ENCODE measurements around the gene SPSB1. TPM values are rescaled to one million over a fixed set of nuclear protein-coding genes. Genes with fewer than 3 reads are reported as not detected.

Gene SPSB1
- polyA plus RNA-seq, 1 donor from 2014 or later, result 1.4 TPM

GRCh38 chr1:9389968-9390367 is 97.3 kb downstream of the SPSB1 start:
- H3K36me3 ChIP-seq (ENCODE audit: insufficient read depth, low read length), result no peaks in the 10 kb centered on the region
- no peak overlapping the region for H2AFZ ChIP-seq (ENCODE audit: low read depth, low read length)
- H3K4me2 ChIP-seq (ENCODE audit: low read length), result no peak overlapping the region
- no peak overlapping the region for H3K27ac ChIP-seq (ENCODE audit: low read length)
- no peak overlapping the region for H3K9ac ChIP-seq (ENCODE audit: low read length)
- no peaks in the 10 kb centered on the region for H4K20me1 ChIP-seq (ENCODE audit: insufficient read depth)
- TF ChIP-seq CTCF (IDR thresholded peaks at IDR 0.05; ENCODE audit: poor library complexity, severe bottlenecking), result no peak
- TF ChIP-seq REST (IDR thresholded peaks at IDR 0.05; ENCODE audit: borderline replicate concordance), result no peak
- no peak for TF ChIP-seq RAD21 (conservative IDR thresholded peaks at IDR 0.05)
- TF ChIP-seq POLR2AphosphoS5 (IDR thresholded peaks at IDR 0.05), result no peak
- no peak for TF ChIP-seq MXI1 (conservative IDR thresholded peaks at IDR 0.05; ENCODE audit: poor library complexity, severe bottlenecking)
- no peak for TF ChIP-seq EZH2 (IDR thresholded peaks at IDR 0.05; ENCODE audit: borderline replicate concordance, insufficient read depth, low read length, poor library complexity, severe bottlenecking)
- TF ChIP-seq SMC3 (conservative IDR thresholded peaks at IDR 0.05; ENCODE audit: poor library complexity), result no peak
- no peak for TF ChIP-seq EP300 (conservative IDR thresholded peaks at IDR 0.05; ENCODE audit: poor library complexity, severe bottlenecking)
- TF ChIP-seq TAF1 (IDR thresholded peaks at IDR 0.05; ENCODE audit: low read depth), result no peak
- no peaks in the 10 kb centered on the region for H3K9me2 ChIP-seq (ENCODE audit: insufficient read depth, low read length)
- no peaks in the 10 kb centered on the region for H3F3A ChIP-seq (ENCODE audit: insufficient read depth, low read length, poor library complexity, severe bottlenecking)
- no peak overlapping the region for H3K4me3 ChIP-seq (ENCODE audit: low read length)
- H3K9me3 ChIP-seq (ENCODE audit: low read length), result no peaks in the 10 kb centered on the region
- H3K27me3 ChIP-seq (ENCODE audit: insufficient read depth, low read depth, low read length), result no peaks in the 10 kb centered on the region
- H3K79me2 ChIP-seq (replicated peaks; ENCODE audit: insufficient read depth, low read length), result no peaks in the 10 kb centered on the region

GRCh38 chr1:9391620-9392019 is 98.9 kb downstream of the SPSB1 start:
- no peaks in the 10 kb centered on the region for H3K27me3 ChIP-seq (ENCODE audit: insufficient read depth, low read depth, low read length)
- no peak overlapping the region for H3K4me3 ChIP-seq (ENCODE audit: low read length)
- no peak overlapping the region for H3K27ac ChIP-seq (ENCODE audit: low read length)
- no peaks in the 10 kb centered on the region for H3K9me3 ChIP-seq (ENCODE audit: low read length)
- no peaks in the 10 kb centered on the region for H3K79me2 ChIP-seq (replicated peaks; ENCODE audit: insufficient read depth, low read length)
- H3K36me3 ChIP-seq (ENCODE audit: insufficient read depth, low read length), result no peaks in the 10 kb centered on the region
- no peak overlapping the region for H3K9ac ChIP-seq (ENCODE audit: low read length)
- TF ChIP-seq EP300 (conservative IDR thresholded peaks at IDR 0.05; ENCODE audit: poor library complexity, severe bottlenecking), result no peak
- no peak for TF ChIP-seq SMC3 (conservative IDR thresholded peaks at IDR 0.05; ENCODE audit: poor library complexity)
- H3K9me2 ChIP-seq (ENCODE audit: insufficient read depth, low read length), result no peaks in the 10 kb centered on the region
- H2AFZ ChIP-seq (ENCODE audit: low read depth, low read length), result no peak overlapping the region
- H3K4me2 ChIP-seq (ENCODE audit: low read length), result no peak overlapping the region
- no peaks in the 10 kb centered on the region for H3F3A ChIP-seq (ENCODE audit: insufficient read depth, low read length, poor library complexity, severe bottlenecking)
- H4K20me1 ChIP-seq (ENCODE audit: insufficient read depth), result no peaks in the 10 kb centered on the region

- no peak overlapping the region for H2AFZ ChIP-seq (ENCODE audit: low read depth, low read length)
- no peaks in the 10 kb centered on the region for H3F3A ChIP-seq (ENCODE audit: insufficient read depth, low read length, poor library complexity, severe bottlenecking)
- no peaks in the 10 kb centered on the region for H3K79me2 ChIP-seq (replicated peaks; ENCODE audit: insufficient read depth, low read length)
- H3K27ac ChIP-seq (ENCODE audit: low read length), result no peak overlapping the region
- no peaks in the 10 kb centered on the region for H3K9me2 ChIP-seq (ENCODE audit: insufficient read depth, low read length)
- H3K36me3 ChIP-seq (ENCODE audit: insufficient read depth, low read length), result no peaks in the 10 kb centered on the region
- H3K9ac ChIP-seq (ENCODE audit: low read length), result no peak overlapping the region
- no peak overlapping the region for H3K4me3 ChIP-seq (ENCODE audit: low read length)
- H3K27me3 ChIP-seq (ENCODE audit: insufficient read depth, low read depth, low read length), result no peaks in the 10 kb centered on the region
- no peaks in the 10 kb centered on the region for H4K20me1 ChIP-seq (ENCODE audit: insufficient read depth)
- TF ChIP-seq EP300 (conservative IDR thresholded peaks at IDR 0.05; ENCODE audit: poor library complexity, severe bottlenecking) (no peak), POLR2AphosphoS5 (IDR thresholded peaks at IDR 0.05) (no peak)
- no peaks in the 10 kb centered on the region for H3K9me3 ChIP-seq (ENCODE audit: low read length)
- H3K4me2 ChIP-seq (ENCODE audit: low read length), result no peak overlapping the region
Measured at GRCh38 chr1:9394010-9394409, 101.3 kb downstream of the SPSB1 start.

All from neural cell (in vitro differentiated cells).